ENCODE measurements around the gene PHPT1.
A peak's percentile ranks its signal among the peaks of the same experiment; 100 is the strongest.
"Not testable (repeated sequence)": the region's sequence is repeated elsewhere in the genome, so short reads cannot be mapped to it uniquely, and the experiment has no call there.

Gene PHPT1

DNA sequence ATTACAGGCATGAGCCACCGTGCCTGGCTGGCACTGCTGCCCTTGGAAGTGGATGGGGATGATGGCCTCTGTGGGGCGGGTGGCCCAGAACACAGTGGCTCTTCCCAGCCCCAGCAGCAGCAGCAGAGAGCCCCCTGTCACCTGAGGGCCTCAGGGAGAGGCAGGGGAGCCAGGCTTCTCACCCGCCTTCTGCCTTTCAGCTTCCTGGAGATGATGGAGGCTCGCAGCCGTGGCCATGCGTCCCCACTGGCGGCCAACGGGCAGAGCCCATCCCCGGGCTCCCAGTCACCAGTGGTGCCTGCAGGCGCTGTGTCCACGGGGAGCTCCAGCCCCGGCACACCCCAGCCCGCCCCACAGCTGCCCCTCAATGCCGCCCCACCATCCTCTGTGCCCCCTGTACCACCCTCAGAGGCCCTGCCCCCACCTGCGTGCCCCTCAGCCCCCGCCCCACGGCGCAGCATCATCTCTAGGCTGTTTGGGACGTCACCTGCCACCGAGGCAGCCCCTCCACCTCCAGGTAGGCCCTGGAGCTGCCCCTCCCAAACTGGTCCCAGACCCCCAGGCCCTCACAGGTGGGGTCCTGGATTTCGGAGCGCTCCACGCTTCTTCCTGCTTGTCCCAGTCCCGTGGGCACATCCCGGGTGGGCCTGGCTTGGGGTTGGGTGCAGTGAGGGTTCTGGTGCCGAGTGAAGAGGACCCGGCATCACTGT is 11.9 kb upstream of the PHPT1 start:
- no peak for DNase-seq (ENCODE audit: low read depth)

DNA sequence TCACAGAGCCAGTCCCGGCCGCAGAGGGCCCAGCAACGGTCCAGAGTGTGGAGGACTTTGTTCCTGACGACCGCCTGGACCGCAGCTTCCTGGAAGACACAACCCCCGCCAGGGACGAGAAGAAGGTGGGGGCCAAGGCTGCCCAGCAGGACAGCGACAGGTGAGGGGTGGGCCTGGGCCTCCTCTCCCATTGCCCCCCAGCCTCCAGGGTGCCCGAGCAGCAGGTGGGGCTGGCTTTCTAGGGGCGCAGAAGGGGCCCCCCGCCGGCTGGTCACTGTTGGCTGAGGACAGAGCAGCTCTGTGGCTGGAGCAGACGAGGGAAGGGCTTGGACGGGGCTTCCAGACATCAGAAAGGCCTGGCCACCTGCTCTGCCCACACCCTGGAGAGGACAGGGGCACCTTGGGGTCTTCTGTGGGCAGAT is 11.3 kb upstream of the PHPT1 start:
- not testable (repeated sequence) for DNase-seq (ENCODE audit: low read depth)

GRCh38 chr9:136838314-136839228 is 10.6 kb upstream of the PHPT1 start:
- no peak for DNase-seq (ENCODE audit: low read depth)

DNA sequence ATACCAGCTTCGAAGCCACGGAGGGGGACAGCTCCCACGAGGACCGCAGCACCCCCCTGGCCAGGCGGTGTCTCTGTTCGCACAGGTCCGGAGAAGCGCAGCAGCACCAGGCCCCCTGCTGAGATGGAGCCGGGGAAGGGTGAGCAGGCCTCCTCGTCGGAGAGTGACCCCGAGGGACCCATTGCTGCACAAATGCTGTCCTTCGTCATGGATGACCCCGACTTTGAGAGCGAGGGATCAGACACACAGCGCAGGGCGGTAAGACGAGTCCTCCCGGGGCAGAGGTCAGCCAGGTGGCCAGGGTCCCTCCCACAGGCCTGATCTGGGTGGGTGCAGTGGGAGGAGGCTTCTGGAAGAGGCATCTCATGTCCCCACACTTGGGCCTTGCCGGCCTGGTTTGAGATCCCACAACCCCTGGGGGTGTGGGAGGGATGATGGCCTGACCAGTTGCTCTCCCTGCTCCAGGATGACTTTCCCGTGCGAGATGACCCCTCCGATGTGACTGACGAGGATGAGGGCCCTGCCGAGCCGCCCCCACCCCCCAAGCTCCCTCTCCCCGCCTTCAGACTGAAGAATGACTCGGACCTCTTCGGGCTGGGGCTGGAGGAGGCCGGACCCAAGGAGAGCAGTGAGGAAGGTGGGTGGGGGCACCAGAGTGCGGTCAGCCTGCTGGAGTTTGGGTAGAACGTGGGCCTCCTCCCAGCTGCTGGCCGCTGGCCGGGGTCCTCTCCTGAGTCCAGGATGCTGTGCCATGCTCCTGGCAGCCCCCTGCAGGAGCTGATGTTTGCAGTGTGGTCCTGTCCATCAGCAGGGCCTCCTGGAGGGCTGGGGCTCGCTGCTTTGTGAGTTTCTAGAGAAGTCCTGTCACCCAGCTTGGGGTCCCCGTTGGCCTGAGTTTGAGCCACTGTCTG is 9.7 kb upstream of the PHPT1 start:
- DNase-seq (ENCODE audit: low read depth) = no peak

GRCh38 chr9:136840140-136840876 is 8.9 kb upstream of the PHPT1 start:
- DNase-seq (ENCODE audit: low read depth) = no peak

DNA sequence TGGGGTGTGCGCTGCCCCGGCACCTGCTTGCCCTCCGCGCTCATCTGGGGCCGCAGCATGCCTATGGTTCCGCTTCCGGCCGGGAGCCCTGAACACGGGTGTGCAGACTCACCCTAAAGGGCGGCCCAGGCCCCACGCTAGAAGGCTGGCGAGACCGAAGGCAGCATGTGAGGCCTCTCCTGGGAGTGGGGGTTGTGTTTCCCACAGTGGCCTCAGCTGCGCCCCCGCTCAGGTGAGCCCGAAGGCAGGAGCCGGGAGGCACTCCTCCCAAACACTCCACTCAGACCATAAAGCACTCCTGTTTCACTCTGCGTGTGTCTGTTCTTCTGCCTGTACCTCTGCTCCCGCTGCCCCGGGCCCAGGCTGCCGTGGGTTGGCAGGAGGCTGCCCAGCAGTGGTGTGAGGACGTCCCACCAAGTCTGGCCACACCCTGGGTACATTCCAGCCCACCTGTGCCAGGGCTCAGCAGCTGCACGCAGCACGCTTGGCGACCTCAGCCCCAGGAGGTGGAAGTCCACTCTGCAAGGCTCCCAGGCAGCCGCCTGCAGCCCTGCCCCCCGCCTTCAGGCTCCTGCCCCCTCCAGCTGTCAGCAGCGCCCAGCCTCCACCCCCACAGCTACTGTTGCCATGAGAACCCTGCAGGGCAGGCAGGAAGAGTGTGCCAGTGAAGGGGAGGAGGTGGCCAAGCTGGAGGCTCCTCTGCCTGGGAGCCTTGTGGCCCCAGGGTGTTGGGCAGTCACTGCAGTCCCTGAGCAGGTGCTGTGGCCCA is 8.1 kb upstream of the PHPT1 start:
- no peak for DNase-seq (ENCODE audit: low read depth)

DNA sequence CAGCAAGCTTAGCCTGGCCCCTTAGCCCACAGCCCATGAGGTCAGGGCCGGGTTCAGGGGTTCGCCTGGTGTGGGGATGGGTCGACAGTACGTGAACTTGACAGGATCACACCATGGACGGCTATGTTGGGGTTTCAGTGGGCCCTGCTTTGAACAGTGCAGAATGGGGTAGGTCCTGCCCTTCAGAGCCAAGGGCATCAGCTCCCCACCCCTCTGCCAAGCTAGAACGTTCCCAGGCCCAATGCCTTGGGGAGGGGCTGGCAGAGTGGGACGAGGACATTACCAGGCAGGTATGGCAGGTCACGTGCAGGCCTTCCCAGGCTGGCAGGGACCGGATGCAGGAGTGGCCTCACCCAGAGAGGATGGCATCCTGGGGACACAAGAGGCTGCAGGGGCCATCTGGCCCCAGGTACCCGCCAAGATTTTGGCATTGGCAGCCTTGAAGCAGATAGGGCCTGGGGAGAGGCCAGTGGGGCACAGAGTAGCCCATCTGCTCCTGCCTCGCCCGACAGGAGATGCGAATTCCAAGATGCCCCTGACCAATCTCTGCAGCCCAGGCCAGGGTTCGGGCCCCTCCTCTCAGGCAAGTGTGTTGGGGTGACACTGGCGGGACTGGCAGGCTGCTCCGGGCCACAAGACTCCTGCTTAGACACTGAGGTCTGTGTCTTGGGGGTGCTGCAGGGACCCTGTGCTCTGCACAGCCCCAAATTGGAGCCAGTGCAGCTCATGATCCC is 7.4 kb upstream of the PHPT1 start:
- DNase-seq (ENCODE audit: low read depth) = not testable (repeated sequence)

DNA sequence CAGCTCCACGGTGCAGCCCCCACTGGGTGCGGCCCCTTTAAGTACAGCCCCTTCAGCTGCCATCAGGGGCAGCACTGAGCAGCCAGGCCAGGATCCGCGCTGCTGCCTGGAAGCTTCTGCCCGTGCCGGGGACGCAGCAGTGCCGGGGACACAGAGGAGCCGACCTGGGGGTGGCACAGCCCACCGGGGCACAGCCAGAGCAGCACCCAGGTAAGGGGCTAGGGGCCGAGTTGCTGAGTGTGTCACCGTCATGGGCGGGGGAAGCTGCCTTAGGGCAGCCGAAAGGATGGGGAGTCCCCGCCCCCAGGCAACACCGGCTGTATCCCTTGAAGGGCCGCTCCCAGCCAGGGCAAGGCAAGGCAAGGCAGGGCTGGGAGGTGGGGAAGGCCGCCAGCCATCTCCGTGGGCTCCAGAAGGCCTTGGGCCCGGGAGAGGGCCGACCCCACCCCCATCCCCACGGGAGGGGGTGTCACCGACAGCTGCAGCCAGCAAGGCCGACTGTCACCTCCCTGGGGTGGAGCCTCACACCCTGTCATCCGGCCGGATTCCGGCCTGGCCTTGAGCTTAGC is 6.7 kb upstream of the PHPT1 start, which contains the start of gene AJM1:
AJM1 (plus strand) TSS at position 99 of the 569 bp plus-strand sequence. CDS start 1,937 bp downstream, outside the sequence.
- DNase-seq (ENCODE audit: low read depth) = peak; percentile 61

DNA sequence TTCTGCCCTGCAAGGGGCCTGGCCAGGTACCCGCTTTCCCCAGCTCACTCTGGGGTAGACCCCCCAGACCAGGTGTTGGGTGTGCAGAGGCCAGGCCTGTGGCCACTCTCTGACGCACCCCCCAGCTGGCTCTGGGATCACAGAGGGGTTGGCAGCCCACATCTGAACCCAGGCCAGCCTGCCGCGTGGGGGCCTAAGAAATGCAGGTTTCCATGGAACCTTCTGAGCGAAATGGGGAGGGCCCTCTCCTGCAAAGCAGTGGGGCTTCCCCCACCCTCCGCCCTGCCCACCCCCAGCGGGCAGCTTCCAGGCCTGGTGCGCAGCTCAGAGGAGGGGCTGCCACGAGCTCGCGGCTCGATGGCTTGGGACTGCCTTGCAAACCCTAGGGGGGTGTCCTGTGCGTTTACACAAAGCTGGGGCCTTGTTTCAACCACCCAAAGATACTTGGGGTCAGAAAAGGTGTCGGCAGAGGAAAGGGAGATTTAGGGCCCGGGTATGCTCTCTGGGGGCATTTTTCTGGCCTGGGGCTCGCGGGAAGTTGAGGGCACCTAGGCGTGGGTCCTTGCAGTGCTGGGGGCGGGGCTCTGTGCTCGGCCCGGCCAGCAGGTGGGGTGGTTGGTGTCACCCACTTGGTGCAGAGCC is 5.9 kb upstream of the PHPT1 start:
- DNase-seq (ENCODE audit: low read depth) = not testable (repeated sequence)

- peak; percentile 34 for DNase-seq (ENCODE audit: low read depth)
Measured at GRCh38 chr9:136843801-136844740, 5.1 kb upstream of the PHPT1 start.

DNA sequence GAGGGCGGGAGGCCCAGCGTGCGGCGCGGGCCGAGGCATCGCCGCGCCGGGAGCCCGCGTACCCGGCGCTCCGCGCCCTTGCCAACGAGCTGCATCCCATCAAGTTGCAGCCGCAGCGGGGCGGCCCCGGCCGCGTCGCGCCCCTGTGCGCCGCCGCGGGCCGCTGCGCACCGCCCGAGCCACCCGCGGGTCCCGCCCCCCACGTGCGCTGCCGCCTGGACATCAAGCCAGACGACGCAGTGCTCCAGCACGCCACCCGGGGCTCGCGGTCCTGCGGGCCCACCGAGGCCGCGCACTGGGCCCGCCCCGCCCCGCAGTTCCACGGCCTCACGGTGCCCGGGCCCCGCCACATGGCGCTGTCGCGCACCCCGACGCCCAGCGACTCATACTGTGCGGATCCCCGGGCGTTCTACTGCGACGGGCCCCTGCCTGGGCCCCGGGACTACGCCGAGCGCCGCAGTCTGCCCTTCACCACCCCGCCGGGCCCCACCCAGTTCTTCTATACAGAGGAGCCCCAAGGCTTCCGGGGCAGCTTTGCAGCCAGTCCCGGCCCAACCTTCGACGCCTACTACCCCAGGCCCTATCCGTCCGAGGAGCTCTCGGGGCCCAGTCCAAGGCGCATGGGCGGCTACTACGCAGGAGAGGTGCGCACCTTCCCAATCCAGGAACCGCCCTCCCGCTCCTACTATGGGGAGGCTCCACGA is 4.3 kb upstream of the PHPT1 start:
- no peak for DNase-seq (ENCODE audit: low read depth)

- DNase-seq (ENCODE audit: low read depth) = no peak
Measured at GRCh38 chr9:136845465-136846260, 3.5 kb upstream of the PHPT1 start.

- DNase-seq (ENCODE audit: low read depth) = no peak
Measured at GRCh38 chr9:136846376-136847087, 2.7 kb upstream of the PHPT1 start.

DNA sequence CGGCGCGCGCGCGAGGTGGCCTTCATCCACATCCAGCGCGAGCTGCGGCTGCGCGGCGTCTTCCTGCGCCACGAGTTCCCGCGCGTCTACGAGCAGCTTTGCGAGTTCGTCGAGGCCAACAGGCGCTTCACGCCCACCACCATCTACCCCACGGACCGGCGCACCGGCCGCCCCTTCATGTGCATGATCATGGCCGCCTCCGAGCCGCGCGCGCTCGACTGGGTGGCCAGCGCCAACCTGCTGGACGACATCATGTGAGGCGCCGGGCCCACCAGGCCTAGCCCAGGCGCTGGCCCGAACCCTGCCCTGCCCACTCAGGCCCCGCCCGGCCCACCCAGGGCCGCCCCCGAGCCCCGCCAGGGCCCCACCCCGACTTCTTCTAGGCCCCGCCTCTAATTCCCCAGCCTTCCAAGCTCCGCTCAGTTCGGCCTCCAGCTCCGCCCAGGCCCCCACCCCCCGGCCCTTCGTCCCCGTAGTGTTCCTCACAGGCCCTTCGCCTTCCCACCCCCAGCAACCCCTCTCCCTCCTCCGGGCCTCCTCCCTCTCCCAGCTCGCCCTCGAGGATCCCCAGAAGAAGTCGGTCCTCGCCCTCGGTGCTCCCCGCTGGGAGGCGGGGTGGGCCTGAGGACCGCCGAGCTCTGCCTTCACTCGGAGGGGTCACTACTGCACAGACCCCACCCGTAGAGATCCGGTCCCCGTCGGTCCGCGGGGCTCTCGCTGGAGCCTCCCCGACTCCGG is 2.0 kb upstream of the PHPT1 start:
- no peak for DNase-seq (ENCODE audit: low read depth)

GRCh38 chr9:136847826-136848392 is 1.3 kb upstream of the PHPT1 start:
- peak; percentile 43 for DNase-seq (ENCODE audit: low read depth)
